Stimulated activated CD4-positive, alpha-beta T cell treated with anti-CD3 and anti-CD28 coated beads, Interleukin-12 subunit alpha, Interleukin-12 subunit beta, amount 100 ng/mL, for 24 hours (primary cell): ENCODE measurements around the gene NFX1.

Experiments
- DNase-seq, 2 experiments: peaks; one replicate each; pipeline ENCODE4 v3.0.0-alpha.2; 2020; ENCODE audit warnings: low read depth in 2 of 2

The NFX1 gene

GRCh38 chr9:33419708-33420303, 129.5 kb downstream of the NFX1 start:
- no peak for DNase-seq
